ENCODE measurements around the gene EVI5L.
A peak's percentile ranks its signal among the peaks of the same experiment; 100 is the strongest.

The EVI5L gene

GRCh38 chr19:7869453-7869909 lies 39.5 kb downstream of the EVI5L start:
- no peak for TF ChIP-seq GLIS3 (CRISPR knock-in tag; IDR thresholded peaks at IDR 0.05)
- no peak for TF ChIP-seq ZNF70 (CRISPR knock-in tag; IDR thresholded peaks at IDR 0.05)
- TF ChIP-seq ISL1 (CRISPR knock-in tag; IDR thresholded peaks at IDR 0.05), result no peak
- TF ChIP-seq ZC3H10 (CRISPR knock-in tag; IDR thresholded peaks at IDR 0.05), result no peak
- no peak for TF ChIP-seq PPARA (CRISPR knock-in tag; IDR thresholded peaks at IDR 0.05; ENCODE audit: borderline replicate concordance)
- ATAC-seq, result no peak

- no peak for ATAC-seq
- TF ChIP-seq SNAI2 (CRISPR knock-in tag; IDR thresholded peaks at IDR 0.05), result no peak
- no peak for TF ChIP-seq TOX (CRISPR knock-in tag; IDR thresholded peaks at IDR 0.05; ENCODE audit: borderline replicate concordance)
- TF ChIP-seq ESRRG (CRISPR knock-in tag; IDR thresholded peaks at IDR 0.05), result no peak
- TF ChIP-seq CREB5 (CRISPR knock-in tag; IDR thresholded peaks at IDR 0.05; ENCODE audit: low read depth), result no peak
- TF ChIP-seq CSRNP3 (CRISPR knock-in tag; IDR thresholded peaks at IDR 0.05), result no peak
- TF ChIP-seq PATZ1 (CRISPR knock-in tag; IDR thresholded peaks at IDR 0.05; ENCODE audit: borderline replicate concordance), result no peak
- no peak for TF ChIP-seq ZNF70 (CRISPR knock-in tag; IDR thresholded peaks at IDR 0.05)
- no peak for TF ChIP-seq GLIS3 (CRISPR knock-in tag; IDR thresholded peaks at IDR 0.05)
- TF ChIP-seq ZNF8 (CRISPR knock-in tag; IDR thresholded peaks at IDR 0.05), result no peak
- TF ChIP-seq OSR1 (CRISPR knock-in tag; IDR thresholded peaks at IDR 0.05), result no peak
- TF ChIP-seq CSDC2 (CRISPR knock-in tag; IDR thresholded peaks at IDR 0.05), result no peak
- TF ChIP-seq PPARA (CRISPR knock-in tag; IDR thresholded peaks at IDR 0.05; ENCODE audit: borderline replicate concordance), result no peak
- TF ChIP-seq RARB (CRISPR knock-in tag; IDR thresholded peaks at IDR 0.05), result no peak
- no peak for TF ChIP-seq ARNTL (CRISPR knock-in tag; IDR thresholded peaks at IDR 0.05; ENCODE audit: borderline replicate concordance, low read depth)
Measured at GRCh38 chr19:7869910-7870511, 40.0 kb downstream of the EVI5L start.

GRCh38 chr19:7870571-7871436 lies 40.8 kb downstream of the EVI5L start:
- ATAC-seq, result peak; percentile 7
- TF ChIP-seq ZNF565 (CRISPR knock-in tag; conservative IDR thresholded peaks at IDR 0.05; ENCODE audit: low read depth), result no peak
- TF ChIP-seq RARB (CRISPR knock-in tag; IDR thresholded peaks at IDR 0.05), result no peak
- TF ChIP-seq TCF4 (CRISPR knock-in tag; IDR thresholded peaks at IDR 0.05; ENCODE audit: borderline replicate concordance), result no peak
- no peak for TF ChIP-seq ZNF70 (CRISPR knock-in tag; IDR thresholded peaks at IDR 0.05)
- no peak for TF ChIP-seq ZNF8 (CRISPR knock-in tag; IDR thresholded peaks at IDR 0.05)
- TF ChIP-seq ZFP30 (CRISPR knock-in tag; IDR thresholded peaks at IDR 0.05), result no peak
- no peak for TF ChIP-seq ZFP3 (CRISPR knock-in tag; IDR thresholded peaks at IDR 0.05)
- TF ChIP-seq PPARA (CRISPR knock-in tag; IDR thresholded peaks at IDR 0.05; ENCODE audit: borderline replicate concordance), result no peak
- TF ChIP-seq TSHZ2 (CRISPR knock-in tag; IDR thresholded peaks at IDR 0.05), result no peak
- no peak for TF ChIP-seq CSRNP3 (CRISPR knock-in tag; IDR thresholded peaks at IDR 0.05)
- TF ChIP-seq CREB5 (CRISPR knock-in tag; IDR thresholded peaks at IDR 0.05; ENCODE audit: low read depth), result no peak
